SU-DHL-6 (cell line): ENCODE data around the gene SAMSN1.
"Not testable (repeated sequence)": the region's sequence is repeated elsewhere in the genome, so short reads cannot be mapped to it uniquely, and the experiment has no call there.

Source experiments
- EZH2phosphoT487 ChIP-seq: fragments of 200-600 bp; sonication (generic), shearing (Covaris generic); conservative IDR thresholded peaks from 2 replicates; pipeline ENCODE4 v1.6.1; 2018; ENCODE audit warnings: mild to moderate bottlenecking, antibody characterized with exemption, low read length, moderate library complexity, mixed read lengths
- TF ChIP-seq, protein P1 (sequence below): fragments of 200-600 bp; sonication (generic); IDR thresholded peaks from one replicate; pipeline ENCODE4 v1.5.1; 2017; ENCODE audit warnings: antibody characterized with exemption, mild to moderate bottlenecking, low read length, moderate library complexity; ENCODE audit not compliant: insufficient read depth, poor library complexity, severe bottlenecking

DNA sequence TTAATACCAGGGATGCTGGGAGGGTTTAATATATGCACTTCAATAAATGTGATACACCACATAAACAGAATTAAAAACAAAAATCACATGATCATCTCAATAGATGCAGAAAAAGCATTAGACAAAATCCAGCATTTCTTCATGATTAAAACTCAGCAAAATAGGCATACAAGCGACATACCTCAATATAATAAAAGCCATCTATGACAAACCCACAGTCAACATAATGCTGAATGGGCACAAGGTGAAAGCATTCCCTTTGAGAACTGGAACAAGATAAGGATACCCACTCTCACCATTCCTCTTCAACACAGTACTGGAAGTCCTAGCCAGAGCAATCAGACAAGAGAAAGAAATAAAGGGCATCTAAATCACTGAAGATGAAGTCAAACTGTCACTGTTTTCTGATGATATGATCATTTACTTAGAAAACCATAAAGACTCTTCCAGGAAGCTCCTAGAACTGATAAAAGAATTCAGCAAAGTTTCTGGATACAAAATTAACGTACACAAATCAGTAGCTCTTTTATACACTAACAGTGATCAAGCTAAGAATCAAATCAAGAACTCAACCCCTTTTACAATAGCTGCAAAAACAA is 39.2 kb downstream of the SAMSN1 start:
- TF ChIP-seq, protein P1, sequence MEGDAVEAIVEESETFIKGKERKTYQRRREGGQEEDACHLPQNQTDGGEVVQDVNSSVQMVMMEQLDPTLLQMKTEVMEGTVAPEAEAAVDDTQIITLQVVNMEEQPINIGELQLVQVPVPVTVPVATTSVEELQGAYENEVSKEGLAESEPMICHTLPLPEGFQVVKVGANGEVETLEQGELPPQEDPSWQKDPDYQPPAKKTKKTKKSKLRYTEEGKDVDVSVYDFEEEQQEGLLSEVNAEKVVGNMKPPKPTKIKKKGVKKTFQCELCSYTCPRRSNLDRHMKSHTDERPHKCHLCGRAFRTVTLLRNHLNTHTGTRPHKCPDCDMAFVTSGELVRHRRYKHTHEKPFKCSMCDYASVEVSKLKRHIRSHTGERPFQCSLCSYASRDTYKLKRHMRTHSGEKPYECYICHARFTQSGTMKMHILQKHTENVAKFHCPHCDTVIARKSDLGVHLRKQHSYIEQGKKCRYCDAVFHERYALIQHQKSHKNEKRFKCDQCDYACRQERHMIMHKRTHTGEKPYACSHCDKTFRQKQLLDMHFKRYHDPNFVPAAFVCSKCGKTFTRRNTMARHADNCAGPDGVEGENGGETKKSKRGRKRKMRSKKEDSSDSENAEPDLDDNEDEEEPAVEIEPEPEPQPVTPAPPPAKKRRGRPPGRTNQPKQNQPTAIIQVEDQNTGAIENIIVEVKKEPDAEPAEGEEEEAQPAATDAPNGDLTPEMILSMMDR: not testable (repeated sequence)
- TF ChIP-seq EZH2phosphoT487: not testable (repeated sequence)
